Nephron progenitor cell (in vitro differentiated cells): Measurements from ENCODE around the gene NFAM1.
A peak's percentile ranks its signal among the peaks of the same experiment; 100 is the strongest.

Experiments
- DNase-seq: peaks from one replicate; pipeline ENCODE4 v3.0.0; 2021
- H3K27ac Mint-ChIP-seq: 2 replicates; pipeline ENCODE4 v1.8.0; 2021; ENCODE audit warnings: mild to moderate bottlenecking, moderate library complexity, mixed read lengths
- H3K27me3 Mint-ChIP-seq: 2 replicates; pipeline ENCODE4 v1.8.0; 2021; ENCODE audit warnings: mild to moderate bottlenecking, low read depth, mixed read lengths; ENCODE audit not compliant: poor library complexity
- H3K36me3 Mint-ChIP-seq: 2 replicates; pipeline ENCODE4 v1.8.0; 2021; ENCODE audit warnings: low read depth, mixed read lengths
- H3K4me1 Mint-ChIP-seq: 2 replicates; pipeline ENCODE4 v1.8.0; 2021; ENCODE audit warnings: mixed read lengths
- H3K4me3 Mint-ChIP-seq: 2 replicates; pipeline ENCODE4 v1.8.0; 2021; ENCODE audit warnings: mild to moderate bottlenecking, moderate library complexity, mixed read lengths
- H3K9me3 Mint-ChIP-seq: 2 replicates; pipeline ENCODE4 v1.8.0; 2021; ENCODE audit warnings: mild to moderate bottlenecking, moderate library complexity, mixed read lengths
- TF ChIP-seq, protein P1 (sequence below): fragments of 200-600 bp; sonication (generic); IDR thresholded peaks from 2 replicates; pipeline ENCODE4 v1.5.0; 2021; ENCODE audit warnings: antibody characterized with exemption

Gene NFAM1

GRCh38 chr22:42345458-42345857, 86.7 kb downstream of the NFAM1 start:
- TF ChIP-seq, protein P1, sequence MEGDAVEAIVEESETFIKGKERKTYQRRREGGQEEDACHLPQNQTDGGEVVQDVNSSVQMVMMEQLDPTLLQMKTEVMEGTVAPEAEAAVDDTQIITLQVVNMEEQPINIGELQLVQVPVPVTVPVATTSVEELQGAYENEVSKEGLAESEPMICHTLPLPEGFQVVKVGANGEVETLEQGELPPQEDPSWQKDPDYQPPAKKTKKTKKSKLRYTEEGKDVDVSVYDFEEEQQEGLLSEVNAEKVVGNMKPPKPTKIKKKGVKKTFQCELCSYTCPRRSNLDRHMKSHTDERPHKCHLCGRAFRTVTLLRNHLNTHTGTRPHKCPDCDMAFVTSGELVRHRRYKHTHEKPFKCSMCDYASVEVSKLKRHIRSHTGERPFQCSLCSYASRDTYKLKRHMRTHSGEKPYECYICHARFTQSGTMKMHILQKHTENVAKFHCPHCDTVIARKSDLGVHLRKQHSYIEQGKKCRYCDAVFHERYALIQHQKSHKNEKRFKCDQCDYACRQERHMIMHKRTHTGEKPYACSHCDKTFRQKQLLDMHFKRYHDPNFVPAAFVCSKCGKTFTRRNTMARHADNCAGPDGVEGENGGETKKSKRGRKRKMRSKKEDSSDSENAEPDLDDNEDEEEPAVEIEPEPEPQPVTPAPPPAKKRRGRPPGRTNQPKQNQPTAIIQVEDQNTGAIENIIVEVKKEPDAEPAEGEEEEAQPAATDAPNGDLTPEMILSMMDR: no peak
- no peaks in the 10 kb centered on the region for H3K36me3 Mint-ChIP-seq
- H3K9me3 Mint-ChIP-seq: no peaks in the 10 kb centered on the region
- DNase-seq: no peak
- H3K4me3 Mint-ChIP-seq: peak overlapping the region; percentile 48
- no peak overlapping the region for H3K27ac Mint-ChIP-seq
- H3K4me1 Mint-ChIP-seq: peaks cover 26% of the 10 kb centered on the region
- H3K27me3 Mint-ChIP-seq: peaks cover 38% of the 10 kb centered on the region

DNA sequence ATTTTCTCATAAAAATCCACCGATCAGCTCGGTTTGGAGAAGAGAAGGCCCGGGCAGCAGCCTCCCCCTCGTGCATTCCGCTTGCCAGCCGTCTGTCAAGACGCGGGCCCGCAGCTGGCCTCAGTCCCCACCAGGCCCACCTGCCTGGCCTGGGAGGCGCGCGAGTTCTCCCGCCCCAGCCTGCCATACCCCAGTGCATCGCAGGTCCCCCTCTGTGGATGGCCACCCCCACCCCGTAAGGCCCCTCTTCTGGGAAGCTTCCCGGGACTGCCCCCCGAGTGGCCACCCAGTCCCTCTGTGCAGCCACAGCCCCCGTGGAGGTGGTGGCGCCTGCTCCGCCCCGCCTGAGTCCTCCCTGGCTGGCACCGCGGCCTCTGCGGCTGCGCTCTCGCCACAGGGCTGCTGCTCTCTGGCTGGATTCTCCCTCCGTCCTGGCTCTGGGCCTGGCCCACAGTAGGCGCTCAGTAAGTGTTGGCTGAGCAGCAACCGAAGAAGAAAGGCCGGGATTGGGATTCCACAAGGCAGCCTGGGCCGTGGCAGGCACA, 87.8 kb downstream of the NFAM1 start:
- H3K4me3 Mint-ChIP-seq: peak overlapping the region; percentile 58
- no peak overlapping the region for H3K27ac Mint-ChIP-seq
- TF ChIP-seq, protein P1: no peak
- H3K4me1 Mint-ChIP-seq: peaks cover 35% of the 10 kb centered on the region
- H3K27me3 Mint-ChIP-seq: peaks cover 38% of the 10 kb centered on the region
- peak; percentile 39 for DNase-seq
- no peaks in the 10 kb centered on the region for H3K9me3 Mint-ChIP-seq
- no peaks in the 10 kb centered on the region for H3K36me3 Mint-ChIP-seq

DNA sequence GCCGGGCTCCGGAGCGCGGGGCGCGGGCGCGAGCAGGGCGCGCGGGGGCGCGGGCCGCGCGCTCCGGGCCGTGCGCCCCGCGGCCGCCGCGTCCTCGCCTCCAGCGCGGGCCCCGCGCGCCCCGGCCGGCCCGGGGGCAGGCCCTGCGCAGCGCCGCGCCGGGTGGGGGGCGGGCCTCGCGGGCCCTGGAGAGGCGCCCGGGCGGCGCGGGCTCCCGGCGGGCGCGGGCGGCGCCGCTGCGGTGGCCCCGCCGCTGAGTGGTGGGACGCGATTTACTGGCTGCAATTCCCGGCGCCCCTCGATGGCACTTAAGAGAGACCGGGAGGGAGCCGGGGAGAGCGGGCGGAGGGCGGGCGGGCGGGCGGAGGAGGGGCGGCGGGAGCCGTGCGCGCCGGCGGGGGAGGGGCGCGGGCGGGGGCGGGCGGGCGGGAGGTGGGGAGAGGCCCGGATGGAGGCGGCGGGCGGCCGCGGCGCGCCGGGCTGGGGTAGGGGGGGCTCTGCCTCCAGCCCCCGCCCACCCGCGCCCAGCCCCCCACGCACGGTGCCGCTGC, 88.6 kb downstream of the NFAM1 start:
- H3K4me3 Mint-ChIP-seq: no peak overlapping the region
- no peaks in the 10 kb centered on the region for H3K36me3 Mint-ChIP-seq
- DNase-seq: peak; percentile 65
- no peak overlapping the region for H3K27ac Mint-ChIP-seq
- peaks cover 43% of the 10 kb centered on the region for H3K4me1 Mint-ChIP-seq
- no peaks in the 10 kb centered on the region for H3K9me3 Mint-ChIP-seq
- H3K27me3 Mint-ChIP-seq: peaks cover 45% of the 10 kb centered on the region
- TF ChIP-seq, protein P1: no peak

DNA sequence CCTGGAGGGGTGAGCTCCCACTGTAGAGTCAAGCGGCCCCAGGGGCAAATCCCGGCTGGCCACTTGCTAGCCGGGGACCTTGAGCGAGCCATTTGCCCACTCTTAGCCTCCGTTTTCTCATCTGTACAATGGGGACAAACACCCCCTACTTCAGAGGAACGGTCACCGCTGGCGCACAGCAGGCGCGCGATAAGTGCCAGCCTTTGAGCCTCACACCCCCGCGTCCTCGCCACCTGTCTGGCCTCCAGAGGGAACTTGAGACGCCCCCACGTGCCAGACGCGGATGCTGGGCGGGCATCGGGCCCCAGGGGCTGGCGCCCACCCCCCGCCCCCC, 89.1 kb downstream of the NFAM1 start:
- Mint-ChIP-seq H3K27me3 (peaks cover 47% of the 10 kb centered on the region), H3K9me3 (no peaks in the 10 kb centered on the region), H3K4me1 (peaks cover 40% of the 10 kb centered on the region), H3K36me3 (no peaks in the 10 kb centered on the region), H3K4me3 (peak overlapping the region; percentile 78), H3K27ac (no peak overlapping the region)
- TF ChIP-seq, protein P1: no peak
- DNase-seq: peak; percentile 39

- no peak for DNase-seq
- Mint-ChIP-seq H3K9me3 (no peaks in the 10 kb centered on the region), H3K36me3 (no peaks in the 10 kb centered on the region), H3K4me1 (peaks cover 40% of the 10 kb centered on the region), H3K4me3 (peak overlapping the region; percentile 78), H3K27ac (no peak overlapping the region), H3K27me3 (peaks cover 51% of the 10 kb centered on the region)
- TF ChIP-seq, protein P1: no peak
Observed at GRCh38 chr22:42342426-42343120, 89.6 kb downstream of the NFAM1 start.

DNA sequence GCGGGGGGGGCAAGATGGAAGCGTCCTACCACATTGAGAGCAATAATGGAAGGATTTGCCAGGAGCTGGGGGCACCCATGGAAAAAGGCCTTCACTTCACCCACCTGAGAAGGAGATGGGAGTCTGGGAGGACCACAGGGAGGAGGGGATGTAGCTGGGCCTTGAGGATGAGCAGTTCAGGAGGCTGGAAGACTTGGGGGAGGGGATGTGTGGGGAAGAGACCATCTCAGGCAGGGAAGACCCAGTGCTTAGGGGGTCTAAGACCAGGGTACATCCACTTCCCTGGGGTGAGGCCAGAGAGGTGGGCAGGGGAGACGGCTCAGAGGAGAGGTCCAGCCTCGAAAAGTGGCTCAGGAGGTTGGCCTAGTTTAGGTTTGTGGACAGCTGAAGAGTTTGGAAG, 90.4 kb downstream of the NFAM1 start:
- DNase-seq: no peak
- H3K36me3 Mint-ChIP-seq: no peaks in the 10 kb centered on the region
- peaks cover 59% of the 10 kb centered on the region for H3K27me3 Mint-ChIP-seq
- TF ChIP-seq, protein P1: no peak
- H3K9me3 Mint-ChIP-seq: no peaks in the 10 kb centered on the region
- H3K4me3 Mint-ChIP-seq: peak overlapping the region; percentile 69
- H3K4me1 Mint-ChIP-seq: peaks cover 40% of the 10 kb centered on the region
- no peak overlapping the region for H3K27ac Mint-ChIP-seq
